HG02642 (cell line): ENCODE data around the gene NIPAL4.
A peak's percentile ranks its signal among the peaks of the same experiment; 100 is the strongest.
"Not testable (repeated sequence)": the region's sequence is repeated elsewhere in the genome, so short reads cannot be mapped to it uniquely, and the experiment has no call there.

Experiments used
- ATAC-seq: cut with Tn5 transposase; IDR thresholded peaks from one replicate; pipeline ENCODE4 v1.9.1; 2021; ENCODE audit warnings: mild to moderate bottlenecking; ENCODE audit not compliant: unreplicated experiment, poor library complexity

The NIPAL4 gene

DNA sequence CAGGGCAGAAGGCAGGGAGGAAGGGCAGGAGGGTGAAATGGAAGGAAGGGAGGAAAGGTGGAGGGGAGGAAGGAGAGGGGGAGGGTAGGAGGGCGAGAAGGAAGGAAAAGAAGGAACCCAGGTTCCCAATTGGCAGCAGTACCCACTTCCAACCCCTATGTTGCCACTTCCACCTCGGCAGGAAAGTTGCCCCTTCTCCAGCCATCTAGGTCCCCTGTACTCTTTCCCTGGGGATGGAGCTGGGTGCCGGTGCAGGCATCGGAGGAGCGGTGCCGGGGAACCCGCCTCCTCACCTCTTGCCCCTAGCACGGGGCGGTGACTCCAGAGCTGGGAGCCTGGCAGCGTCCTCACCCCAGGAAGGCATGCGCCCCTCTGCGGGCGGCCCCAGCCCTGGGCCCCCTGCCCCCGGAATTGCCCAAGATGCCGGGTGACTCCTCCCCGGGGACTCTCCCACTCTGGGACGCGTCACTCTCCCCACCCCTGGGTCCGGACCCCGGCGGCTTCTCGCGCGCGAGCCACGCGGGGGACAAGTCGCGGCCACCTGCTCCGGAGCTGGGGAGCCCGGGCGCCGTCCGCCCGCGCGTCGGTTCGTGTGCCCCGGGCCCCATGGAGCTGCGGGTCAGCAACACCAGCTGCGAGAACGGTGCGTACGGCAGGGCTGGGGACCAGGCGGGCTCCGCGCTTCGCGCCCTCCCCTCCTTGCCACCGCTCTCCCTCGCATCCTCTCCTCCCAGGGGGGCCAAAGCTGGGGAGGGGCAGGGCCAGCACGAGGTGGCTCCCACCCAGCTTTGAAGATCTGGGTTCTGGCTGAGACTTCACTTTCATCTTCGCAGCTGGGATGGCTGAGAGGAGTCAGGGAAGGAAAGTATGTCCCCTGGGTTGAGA lies at the start of gene NIPAL4:
Gene NIPAL4 (plus strand): TSS at position 499 of the 885 bp plus-strand sequence. CDS start 108 bp downstream, at position 607.
- no peak for ATAC-seq

DNA sequence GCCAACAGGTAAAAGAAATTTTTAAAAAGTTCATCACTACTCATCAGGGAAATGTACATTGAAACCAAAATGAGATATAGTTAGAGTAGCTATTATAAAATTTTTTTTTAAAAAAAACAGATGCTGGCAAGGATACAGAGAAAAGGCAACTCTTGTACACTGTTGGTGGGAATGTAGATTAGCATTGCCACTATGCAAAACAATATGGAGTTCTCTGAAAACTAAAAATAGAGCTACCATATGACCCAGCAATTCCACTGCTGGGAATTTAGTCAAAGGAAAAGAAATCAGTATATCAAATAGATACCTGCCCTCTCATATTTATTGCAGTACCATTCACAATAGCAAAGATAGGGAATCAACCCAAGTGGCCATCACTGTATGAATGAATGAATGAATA lies 44.2 kb upstream of the NIPAL4 start:
- no peak for ATAC-seq

DNA sequence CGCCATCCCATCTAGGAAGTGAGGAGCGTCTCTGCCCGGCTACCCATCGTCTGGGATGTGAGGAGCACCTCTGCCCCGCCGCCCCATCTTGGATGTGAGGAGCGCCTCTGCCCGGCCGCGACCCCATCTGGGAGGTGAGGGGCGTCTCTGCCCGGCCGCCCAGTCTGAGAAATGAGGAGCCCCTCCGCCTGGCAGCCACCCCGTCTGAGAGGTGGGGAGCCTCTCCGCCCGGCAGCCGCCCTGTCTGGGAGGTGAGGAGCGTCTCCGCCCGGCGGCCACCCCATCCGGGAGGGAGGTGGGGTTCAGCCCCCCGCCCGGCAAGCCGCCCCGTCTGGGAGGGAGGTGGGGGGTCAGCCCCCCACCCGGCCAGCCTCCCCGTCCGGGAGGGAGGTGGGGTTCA lies 40.5 kb upstream of the NIPAL4 start:
- not testable (repeated sequence) for ATAC-seq

DNA sequence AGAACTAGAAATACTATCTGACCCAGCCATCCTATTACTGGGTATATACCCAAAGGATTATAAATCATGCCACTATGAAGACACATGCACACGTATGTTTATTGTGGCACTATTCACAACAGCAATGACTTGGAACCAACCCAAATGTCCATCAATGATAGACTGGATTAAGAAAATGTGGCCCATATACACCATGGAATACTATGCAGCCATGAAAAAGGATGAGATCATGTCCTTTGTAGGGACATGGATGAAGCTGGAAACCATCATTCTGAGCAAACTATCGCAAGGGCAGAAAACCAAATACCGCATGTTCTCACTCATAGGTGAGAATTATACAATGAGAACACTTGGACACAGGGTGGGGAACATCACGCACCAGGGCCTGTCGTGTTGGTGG lies 30.1 kb upstream of the NIPAL4 start:
- ATAC-seq, result not testable (repeated sequence)

DNA sequence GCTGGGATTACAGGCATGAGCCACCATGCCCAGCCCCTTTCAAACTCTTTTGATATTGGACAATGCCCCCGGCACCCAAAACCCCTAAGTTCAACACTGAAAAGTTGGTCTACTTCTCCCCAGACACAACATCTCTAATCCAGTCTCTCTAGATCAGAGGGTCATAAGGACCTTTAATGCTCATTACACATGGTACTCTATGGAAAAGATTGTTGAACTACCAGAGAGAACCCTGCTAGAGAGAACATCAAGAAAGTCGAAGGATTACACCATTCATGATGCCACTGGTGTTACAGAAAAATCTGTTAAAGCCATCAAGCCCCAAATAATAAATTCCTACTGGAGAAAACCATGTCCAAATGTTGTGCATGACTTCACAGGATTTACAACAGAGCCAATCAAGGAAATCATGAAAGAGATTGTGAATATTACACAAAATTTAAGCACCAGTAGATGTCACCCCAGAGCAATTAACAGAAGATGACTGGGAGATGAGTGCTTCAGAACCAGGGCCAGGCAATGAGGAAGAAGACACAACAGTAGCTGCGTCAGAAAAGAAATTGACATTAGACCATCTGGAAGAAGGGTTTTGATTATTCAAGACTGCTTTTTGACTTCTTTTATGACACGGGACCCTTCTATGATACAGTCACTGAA lies 28.3 kb upstream of the NIPAL4 start:
- peak; percentile 59 for ATAC-seq

DNA sequence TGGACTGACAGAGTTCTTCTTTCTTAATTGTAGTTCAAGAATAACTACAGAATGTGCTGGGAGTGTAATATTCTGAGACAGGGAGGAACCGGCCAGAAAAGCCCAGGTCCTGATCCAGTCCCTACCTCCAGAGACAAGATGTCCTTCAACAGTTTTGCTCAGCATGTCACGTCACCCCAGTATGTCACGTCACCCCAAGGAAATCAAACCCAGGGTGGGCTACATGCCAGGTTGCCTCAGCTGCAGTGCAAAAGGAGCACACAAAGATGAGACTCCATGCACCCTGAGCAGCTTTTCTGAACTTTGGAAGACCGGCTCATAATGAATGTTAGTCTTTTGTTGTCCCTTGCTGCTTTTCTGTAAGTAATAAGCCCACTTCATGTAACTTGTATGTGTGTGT lies 25.9 kb upstream of the NIPAL4 start:
- no peak for ATAC-seq

DNA sequence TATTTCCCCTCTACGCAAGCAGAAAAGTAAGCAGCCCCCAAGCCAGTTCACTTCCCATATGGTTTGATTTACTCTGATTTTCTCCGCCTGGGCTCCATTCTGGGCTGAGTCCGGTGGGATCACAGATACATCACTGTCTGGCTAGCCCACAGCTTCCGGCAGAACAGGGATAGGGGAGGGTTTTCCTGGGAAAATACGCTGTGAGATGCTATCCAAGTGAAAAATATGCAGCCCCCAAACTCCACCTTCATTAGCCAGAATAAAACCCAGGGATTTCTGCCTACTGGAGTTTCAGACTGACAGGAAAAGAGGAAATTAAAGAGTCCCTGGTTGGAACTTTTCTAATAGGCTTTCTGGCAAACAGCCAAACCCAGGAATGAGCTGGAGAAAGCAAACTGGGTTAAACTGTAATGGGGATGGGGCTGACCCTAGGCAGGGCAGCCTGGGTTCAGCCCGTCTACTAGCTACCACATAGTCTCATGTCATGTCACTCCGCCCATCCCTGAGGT lies 16.9 kb upstream of the NIPAL4 start:
- no peak for ATAC-seq

DNA sequence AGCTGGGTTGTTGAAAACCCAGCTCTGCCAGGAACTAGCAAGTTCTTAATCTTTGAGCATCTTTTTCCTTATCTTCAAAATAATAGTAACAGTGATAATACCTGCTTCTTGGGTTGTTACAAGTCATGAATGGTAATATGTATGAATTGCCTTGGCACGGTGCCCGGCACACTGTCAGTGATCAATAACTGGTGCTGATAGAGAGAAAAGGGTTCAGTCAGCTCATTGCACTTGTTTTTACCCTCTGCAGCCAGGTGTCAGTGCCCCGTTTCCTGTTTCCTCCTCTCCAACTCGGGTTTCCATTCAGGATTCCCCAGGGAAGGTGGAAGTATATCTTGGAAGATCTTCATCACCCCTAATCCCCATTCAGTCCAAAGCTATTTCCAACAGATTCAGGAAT lies 15.8 kb upstream of the NIPAL4 start:
- no peak for ATAC-seq

DNA sequence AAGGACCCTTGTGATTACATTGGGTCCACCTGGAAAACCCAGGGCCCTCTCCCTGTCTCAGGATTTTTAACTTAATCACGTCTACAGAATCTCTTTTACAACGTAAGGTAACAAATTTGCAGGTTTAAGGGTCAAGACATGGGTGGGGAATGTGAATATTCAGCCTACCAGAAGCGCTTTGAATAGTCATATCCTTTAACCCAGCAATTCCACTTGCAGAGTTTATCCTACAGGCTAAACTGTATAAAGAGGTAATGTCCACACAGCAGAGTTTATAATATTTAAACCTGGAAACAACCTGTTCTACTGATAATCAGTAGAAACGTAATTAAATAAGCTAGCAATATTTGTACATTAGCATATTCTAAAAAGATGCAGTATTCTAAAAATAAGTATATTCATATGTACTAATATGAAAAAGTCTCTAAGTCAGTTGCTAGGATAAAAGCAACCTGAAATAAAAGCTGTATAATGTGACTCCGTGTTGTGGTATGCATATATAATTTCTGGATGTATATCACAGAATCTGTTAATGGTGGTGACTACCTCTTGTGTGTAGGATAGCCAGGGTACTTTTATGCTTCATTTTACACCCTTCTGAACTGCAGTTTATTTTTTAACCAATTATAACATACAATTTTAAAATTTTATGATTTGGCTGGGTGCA lies 14.1 kb upstream of the NIPAL4 start:
- no peak for ATAC-seq

DNA sequence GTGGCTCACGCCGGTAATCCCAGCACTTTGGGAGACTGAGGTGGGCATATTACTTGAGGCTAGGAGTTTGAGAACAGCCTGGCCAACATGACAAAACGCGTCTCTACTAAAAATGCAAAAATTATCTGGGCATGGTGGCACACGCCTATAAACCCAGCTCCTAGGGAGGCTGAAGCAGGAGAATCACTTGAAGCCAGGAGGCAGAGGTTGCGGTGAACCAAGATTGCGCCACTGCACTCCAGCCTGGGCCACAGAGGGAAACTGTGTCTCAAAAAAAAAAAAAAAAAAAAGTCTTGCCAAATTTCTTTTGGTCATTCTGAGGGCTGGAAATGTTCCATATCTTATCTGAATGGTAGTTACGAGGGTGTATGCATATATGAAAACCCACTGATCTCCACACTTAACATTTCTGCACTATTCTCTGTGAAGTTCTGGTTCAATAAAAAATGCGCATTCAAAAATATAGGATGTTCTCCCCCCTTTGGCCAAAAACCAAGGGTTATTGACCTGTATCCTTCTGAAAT lies 13.5 kb upstream of the NIPAL4 start:
- no peak for ATAC-seq

DNA sequence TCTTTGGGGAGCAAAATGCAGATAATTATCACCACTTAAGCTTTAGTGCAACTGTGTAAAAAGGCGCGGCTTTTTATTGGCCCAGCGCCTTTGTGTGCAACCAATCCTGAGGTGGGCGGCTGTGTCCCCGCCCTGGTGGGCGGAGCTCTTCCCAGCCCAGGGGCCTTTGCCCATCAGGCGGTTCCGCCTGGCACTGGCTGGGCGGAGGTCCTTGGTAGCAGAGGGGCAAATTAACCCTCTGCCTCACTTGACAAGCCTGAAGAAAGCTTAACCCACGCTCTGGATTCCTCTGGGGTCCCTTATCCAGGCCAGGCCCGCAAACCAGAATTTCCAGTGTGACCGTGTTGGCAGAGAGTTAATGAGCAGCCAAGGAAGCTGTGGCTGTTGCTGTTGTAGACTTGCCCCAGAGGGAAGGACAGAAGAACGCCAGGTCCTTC lies 12.8 kb upstream of the NIPAL4 start:
- ATAC-seq, result no peak

DNA sequence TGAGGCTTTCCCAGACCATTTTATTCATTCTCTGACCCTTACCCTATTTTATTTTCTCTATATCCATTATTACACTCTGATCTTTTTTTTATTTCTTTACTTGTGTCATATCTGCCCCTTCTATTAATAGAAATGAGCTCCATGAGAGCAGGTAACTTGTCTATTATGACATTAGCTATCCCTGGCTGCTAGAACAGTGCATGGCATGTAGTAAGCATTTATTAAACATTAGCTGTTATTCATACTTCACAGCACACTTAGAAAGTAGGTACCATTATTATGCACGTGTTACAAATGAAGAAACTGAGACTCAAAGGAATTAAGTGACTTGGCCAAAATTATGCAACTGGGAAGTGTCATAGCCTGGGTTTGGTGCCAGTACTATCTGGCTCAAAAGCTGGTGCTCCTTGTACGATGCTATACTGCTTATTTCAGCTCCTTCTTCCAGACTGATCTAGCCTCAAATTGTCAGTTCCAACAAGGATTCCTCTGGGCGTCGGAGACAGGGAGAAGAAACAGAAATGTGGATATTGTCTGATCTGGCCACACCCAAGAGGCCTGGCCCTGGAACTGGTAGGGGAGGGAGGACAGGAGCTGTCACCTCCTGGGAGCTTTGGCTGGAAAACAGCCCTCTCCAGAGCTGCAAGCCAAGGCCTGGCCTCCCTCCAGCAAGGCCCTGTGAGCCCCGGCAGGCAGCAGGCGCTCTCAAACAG lies 10.8 kb upstream of the NIPAL4 start:
- ATAC-seq, result no peak

DNA sequence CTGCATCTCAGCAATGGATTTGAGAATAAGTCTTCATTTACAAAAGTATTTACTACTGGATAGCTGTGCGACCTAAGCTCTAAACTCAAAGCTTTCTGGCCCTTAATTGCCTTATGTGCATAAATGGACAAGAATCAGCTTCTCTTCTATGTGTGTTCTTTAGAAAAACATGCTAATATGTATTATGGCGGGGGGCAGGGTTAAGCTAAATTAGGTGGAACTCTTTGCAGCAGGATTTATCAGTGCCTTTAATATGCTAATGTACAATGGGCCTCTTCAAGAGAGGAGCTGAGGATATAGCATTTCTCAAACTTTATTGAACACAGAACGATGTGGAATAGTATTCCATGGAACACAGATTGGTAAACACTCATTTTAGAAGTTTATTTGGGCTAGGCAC lies 10.0 kb upstream of the NIPAL4 start:
- ATAC-seq, result no peak

DNA sequence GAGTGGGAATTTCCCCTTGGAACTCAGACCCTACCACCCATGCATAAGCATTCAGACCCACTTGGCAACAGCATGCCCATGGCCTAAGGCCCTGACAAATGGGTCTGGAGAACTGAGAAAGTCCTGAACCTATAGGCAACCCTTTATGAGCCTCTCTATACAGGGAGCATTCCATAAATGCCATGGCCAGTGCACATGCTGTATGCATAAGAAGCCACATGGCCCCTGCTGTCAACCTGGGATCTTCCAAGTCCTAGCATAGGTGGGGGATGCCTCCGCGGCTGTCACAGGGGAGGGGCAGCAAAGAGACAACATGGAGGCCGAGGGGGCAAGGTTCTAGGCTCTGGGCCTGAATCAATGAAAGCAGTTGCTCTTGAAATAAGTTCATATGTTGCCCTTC lies 8.2 kb upstream of the NIPAL4 start:
- no peak for ATAC-seq

DNA sequence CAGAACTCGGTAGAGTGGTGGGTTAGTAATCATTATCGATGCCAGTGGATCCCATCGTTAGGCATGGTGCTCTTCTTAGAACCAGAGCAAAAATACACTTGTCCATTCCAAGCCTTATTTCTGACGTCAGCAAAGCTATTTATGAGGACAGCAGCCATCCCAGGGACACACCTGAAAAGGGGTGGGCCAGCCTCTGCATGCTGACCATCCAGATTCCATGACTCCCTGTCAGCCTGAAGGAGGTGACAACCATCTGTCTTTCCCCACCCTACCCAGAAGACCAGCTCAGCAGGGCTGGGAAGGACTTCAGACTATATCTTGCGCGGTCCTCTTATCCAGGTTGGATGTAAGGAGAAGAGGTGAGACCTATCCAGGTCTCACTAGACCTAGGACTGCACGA lies 5.7 kb upstream of the NIPAL4 start:
- ATAC-seq, result no peak

DNA sequence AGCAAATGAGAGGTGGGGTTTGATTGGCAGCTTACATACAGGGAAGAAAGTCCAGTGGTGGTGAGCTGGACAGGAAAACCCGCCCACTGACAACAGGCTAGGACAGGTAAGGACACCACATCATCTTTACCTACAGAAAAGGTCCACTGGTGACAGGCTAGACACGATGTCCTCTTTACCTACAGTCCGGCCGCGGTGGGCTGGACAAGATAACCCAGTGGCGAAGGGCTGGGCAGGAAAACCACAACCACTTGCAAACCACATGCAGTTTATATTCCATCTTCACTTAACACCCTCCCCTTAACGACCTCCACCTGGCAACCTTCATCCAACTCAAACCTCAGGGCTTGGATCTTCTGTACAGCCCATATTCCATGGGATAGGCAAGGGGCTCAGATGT lies 5.0 kb upstream of the NIPAL4 start:
- no peak for ATAC-seq

DNA sequence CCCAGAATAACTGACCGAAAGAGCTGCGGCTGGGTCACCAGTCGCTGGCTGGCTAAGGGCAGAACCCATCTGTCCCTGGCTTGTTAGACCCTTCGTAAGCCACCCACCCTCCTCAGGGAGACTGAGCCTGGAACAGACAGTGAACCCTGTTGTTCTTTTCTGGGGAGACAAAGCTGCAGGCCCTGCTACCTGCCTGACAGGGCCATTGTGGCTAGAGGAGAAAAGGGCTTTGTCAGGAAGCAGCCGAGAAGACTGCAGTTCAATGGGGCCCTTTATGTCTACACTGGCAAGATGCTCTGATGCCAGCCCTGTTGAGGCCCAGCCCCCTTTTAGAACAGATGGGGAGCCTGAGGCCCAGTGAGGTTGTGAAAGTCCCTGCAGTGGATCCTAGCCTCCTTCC lies 3.7 kb upstream of the NIPAL4 start:
- ATAC-seq, result no peak

DNA sequence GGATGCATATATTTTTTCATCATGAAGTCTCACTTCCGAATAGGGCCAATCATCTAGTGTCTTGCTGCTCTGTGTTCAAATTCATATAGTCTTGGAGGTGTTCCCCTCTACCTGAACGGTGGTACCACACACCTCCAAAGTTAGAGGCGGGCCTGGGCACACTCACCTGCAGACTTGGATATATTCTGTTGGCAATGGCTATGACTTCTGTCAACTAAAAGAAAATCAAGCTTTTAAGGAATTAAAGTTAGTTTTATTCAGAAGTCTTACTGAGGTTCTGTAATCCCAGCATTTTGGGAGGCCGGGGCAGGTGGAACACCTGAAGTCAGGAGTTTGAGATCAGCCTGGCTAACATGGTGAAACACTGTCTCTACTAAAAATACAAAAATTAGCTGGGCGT lies 2.6 kb upstream of the NIPAL4 start:
- no peak for ATAC-seq

DNA sequence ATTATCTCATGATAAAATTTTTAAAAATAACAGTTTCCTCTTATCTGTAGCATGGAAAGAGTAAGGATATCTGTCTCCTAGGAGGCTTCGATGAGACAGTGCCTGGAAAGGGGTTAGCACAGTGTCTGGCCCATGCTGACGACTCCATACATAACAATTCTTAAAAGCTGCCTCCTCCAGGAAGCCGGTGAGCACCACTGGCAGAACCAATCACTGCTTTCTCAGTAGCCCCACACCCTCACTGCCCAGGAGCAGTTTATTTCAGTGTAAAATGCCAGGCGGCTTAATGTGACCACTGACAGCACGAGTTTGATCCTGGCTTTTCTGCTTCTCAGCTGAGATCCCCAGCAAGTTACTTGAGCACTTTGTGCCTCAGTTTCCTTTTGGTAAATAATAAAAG lies 1.2 kb upstream of the NIPAL4 start:
- ATAC-seq, result no peak
